Activated T-cell treated with anti-CD3 and anti-CD28 coated beads, Interleukin-2, amount 50 U/mL, for 4 hours (primary cell): ENCODE measurements around the gene IGFL4. TPM values are rescaled to one million over a fixed set of nuclear protein-coding genes. Genes with fewer than 3 reads are reported as not detected.

Experiments used
- ATAC-seq, 2 donors: fragments of 200-7000 bp; cut with Tn5 transposase; one replicate each; pipeline ENCODE4 v1.10.0; 2021
- DNase-seq: peaks from one replicate; pipeline ENCODE4 v3.0.0-alpha.2; 2020
- H3K27me3 Mint-ChIP-seq: one replicate; pipeline ENCODE4 v1.8.0; 2021; ENCODE audit warnings: low read depth, mixed read lengths
- H3K36me3 Mint-ChIP-seq: one replicate; pipeline ENCODE4 v1.8.0; 2022; ENCODE audit warnings: mixed read lengths; ENCODE audit not compliant: insufficient read depth
- H3K4me1 Mint-ChIP-seq: one replicate; pipeline ENCODE4 v1.8.0; 2021; ENCODE audit warnings: low read depth, mixed read lengths
- H3K4me3 Mint-ChIP-seq: one replicate; pipeline ENCODE4 v1.8.0; 2021; ENCODE audit warnings: mild to moderate bottlenecking, moderate library complexity, mixed read lengths
- H3K9me3 Mint-ChIP-seq: one replicate; pipeline ENCODE4 v1.8.0; 2021; ENCODE audit warnings: mixed read lengths
- total RNA-seq, 3 donors: library from RNA; stranded (reverse); gene quantifications; one replicate each; pipeline ENCODE4 v1.2.1, GENCODE V29; 2021

Gene IGFL4
- total RNA-seq, 3 donors from 2014 or later, result not detected

GRCh38 chr19:46040125-46040524 lies 677 bp downstream of the IGFL4 start:
- H3K27me3 Mint-ChIP-seq, result peaks cover 48% of the 10 kb centered on the region
- H3K4me1 Mint-ChIP-seq, result no peaks in the 10 kb centered on the region
- ATAC-seq, result no peak

GRCh38 chr19:46036744-46037128 lies 4.1 kb downstream of the IGFL4 start:
- DNase-seq, result no peak
- no peak for ATAC-seq
- Mint-ChIP-seq H3K9me3 (no peaks in the 10 kb centered on the region), H3K27me3 (peaks cover 32% of the 10 kb centered on the region), H3K36me3 (no peaks in the 10 kb centered on the region), H3K4me3 (no peak overlapping the region), H3K4me1 (no peaks in the 10 kb centered on the region)

More at GRCh38 chr19:46040125-46040524, 677 bp downstream of the IGFL4 start:
- H3K4me3 Mint-ChIP-seq, result no peak overlapping the region
- no peaks in the 10 kb centered on the region for H3K36me3 Mint-ChIP-seq
- DNase-seq, result no peak
- no peaks in the 10 kb centered on the region for H3K9me3 Mint-ChIP-seq

DNA sequence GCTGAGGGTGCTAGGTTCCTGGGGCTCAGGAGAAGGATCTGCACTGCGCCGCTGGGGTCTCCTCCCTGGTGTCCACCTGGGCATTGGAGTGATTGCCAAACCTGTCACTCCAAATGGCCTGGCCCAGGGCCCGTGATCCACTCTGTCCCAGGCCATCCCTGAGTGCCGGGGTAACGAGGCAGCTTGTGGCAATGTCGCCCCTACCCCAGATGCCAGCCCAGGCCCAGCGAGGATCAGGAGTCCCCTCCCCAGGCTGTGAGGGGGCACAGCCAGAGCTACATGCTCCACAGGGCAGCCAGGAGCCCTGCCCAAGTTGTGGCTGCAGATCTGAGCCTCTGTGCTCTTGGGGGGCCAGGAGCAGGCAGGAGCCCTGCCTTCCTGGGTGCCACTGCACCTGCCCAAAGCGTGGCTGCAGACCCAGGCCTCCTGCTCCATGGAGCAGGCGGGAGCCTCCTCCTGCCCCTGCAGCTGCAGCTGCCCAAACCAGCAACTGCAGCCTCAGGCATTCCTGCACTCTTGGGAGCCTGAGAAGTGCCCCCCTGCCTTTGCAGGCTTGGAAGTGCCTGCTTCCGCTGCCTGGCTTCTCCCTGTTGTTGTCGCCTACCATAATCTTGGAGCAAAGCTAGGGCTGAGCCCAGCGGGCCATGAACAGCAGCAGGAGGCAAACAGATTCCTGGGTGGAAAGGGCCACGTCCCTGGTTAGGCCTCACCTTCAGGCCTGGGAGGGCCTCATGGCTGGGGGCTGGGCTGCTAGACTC lies 4.6 kb downstream of the IGFL4 start:
- H3K4me1 Mint-ChIP-seq, result no peaks in the 10 kb centered on the region

DNA sequence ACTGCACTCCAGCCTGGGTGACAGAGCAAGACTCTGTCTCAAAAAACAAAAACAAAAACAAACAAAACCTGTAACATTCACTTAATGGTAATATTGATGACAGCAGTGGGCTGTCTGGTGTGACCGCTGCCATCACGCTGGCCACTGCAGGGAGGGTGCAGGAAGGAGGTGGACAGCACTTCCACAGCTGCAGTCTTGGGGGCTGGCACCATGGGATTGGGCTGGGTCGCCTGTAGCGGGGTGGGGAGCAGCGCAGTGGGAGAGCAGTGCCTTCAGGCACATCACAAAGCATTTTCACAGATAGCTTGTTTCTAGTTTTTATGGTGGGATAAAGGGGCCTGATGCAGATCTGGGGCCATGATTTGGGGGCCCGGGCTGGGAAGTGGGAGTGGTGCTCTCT lies 5.3 kb downstream of the IGFL4 start:
- no peaks in the 10 kb centered on the region for H3K9me3 Mint-ChIP-seq
- H3K27me3 Mint-ChIP-seq, result peaks cover 24% of the 10 kb centered on the region
- H3K4me1 Mint-ChIP-seq, result no peaks in the 10 kb centered on the region
- no peak for DNase-seq
- H3K36me3 Mint-ChIP-seq, result no peaks in the 10 kb centered on the region
- ATAC-seq, result no peak
- no peak overlapping the region for H3K4me3 Mint-ChIP-seq

More for the DNA sequence above, 4.6 kb downstream of the IGFL4 start:
- Mint-ChIP-seq H3K9me3 (no peaks in the 10 kb centered on the region), H3K4me3 (no peak overlapping the region), H3K27me3 (peaks cover 30% of the 10 kb centered on the region), H3K36me3 (no peaks in the 10 kb centered on the region)
- no peak for ATAC-seq
- DNase-seq, result no peak

GRCh38 chr19:46033401-46033800 lies 7.4 kb downstream of the IGFL4 start:
- H3K27me3 Mint-ChIP-seq, result peaks cover 17% of the 10 kb centered on the region
- DNase-seq (no peak), ATAC-seq (no peak)
- H3K4me1 Mint-ChIP-seq, result peaks cover 2% of the 10 kb centered on the region
- H3K9me3 Mint-ChIP-seq, result no peaks in the 10 kb centered on the region
- no peak overlapping the region for H3K4me3 Mint-ChIP-seq
- no peaks in the 10 kb centered on the region for H3K36me3 Mint-ChIP-seq

GRCh38 chr19:46032597-46033025 lies 8.2 kb downstream of the IGFL4 start:
- H3K9me3 Mint-ChIP-seq, result no peaks in the 10 kb centered on the region
- H3K4me1 Mint-ChIP-seq, result peaks cover 2% of the 10 kb centered on the region
- no peak overlapping the region for H3K4me3 Mint-ChIP-seq
- ATAC-seq (no peak), DNase-seq (no peak)
- H3K36me3 Mint-ChIP-seq, result no peaks in the 10 kb centered on the region
- H3K27me3 Mint-ChIP-seq, result peaks cover 19% of the 10 kb centered on the region

DNA sequence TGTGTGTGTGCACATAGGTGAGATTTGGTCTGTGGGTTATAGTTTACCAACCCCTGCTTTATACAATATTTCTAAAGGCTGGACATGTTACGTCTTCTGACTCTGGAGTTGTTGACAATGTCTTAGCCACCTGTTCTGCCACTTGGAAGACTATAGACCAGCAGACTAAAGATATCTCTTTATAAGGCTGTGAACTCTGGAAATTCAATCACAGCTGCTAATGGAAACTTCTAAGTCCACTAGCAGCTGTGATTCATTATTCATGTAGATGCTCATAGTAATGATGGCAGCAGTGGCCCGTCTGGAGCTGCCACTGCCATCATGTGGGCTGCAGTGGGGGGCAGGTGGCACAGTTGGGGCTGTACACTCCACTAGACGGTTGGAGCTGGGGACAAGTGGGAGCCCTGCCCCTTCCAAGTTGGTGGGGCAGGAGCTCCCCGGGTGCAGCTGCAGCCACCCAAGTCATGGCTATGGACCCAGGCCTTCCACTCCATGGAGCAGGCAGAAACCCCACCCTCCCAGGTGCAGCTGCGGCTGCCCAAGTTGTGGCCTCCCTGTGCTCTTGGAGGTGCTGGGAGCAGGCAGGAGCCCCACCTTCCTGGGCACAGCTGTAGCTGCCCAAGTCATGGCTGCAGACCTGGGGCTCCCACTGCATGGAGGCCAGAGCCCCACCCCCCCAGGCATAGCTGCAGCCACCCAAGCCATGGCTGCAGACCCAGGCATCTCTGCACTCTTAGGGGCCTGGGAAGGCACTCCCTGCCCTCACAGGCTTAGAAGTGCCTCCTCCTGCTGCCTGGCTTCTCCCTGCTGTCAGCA lies 8.8 kb downstream of the IGFL4 start:
- no peak for DNase-seq
- no peak for ATAC-seq
- Mint-ChIP-seq H3K36me3 (no peaks in the 10 kb centered on the region), H3K27me3 (peaks cover 17% of the 10 kb centered on the region), H3K9me3 (no peaks in the 10 kb centered on the region), H3K4me1 (peaks cover 2% of the 10 kb centered on the region), H3K4me3 (no peak overlapping the region)

- Mint-ChIP-seq H3K4me1 (peaks cover 10% of the 10 kb centered on the region), H3K27me3 (peaks cover 25% of the 10 kb centered on the region), H3K4me3 (no peak overlapping the region), H3K9me3 (peaks cover 2% of the 10 kb centered on the region), H3K36me3 (no peaks in the 10 kb centered on the region)
- ATAC-seq (no peak), DNase-seq (no peak)
Measured at GRCh38 chr19:46030812-46031550, 9.8 kb downstream of the IGFL4 start.

DNA sequence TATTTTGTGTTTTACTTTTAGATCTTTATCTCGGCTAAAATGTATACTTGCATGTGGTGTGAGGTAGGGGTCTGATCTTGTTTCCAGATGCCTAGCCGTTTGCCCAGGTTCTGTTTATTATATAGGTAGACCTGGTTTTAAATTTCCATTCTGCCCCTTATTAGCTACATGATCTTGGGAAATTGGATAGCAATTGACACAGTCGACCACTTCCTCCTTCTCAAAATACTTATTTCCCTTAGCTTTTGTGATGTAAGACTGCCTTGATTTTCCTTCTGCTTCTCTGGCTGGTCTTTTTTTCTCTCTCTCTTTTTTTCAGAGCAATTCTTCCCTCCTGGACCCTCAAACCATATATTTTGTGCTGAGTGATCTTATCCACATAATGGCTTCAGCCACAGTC lies 15.0 kb downstream of the IGFL4 start:
- H3K4me1 Mint-ChIP-seq, result peaks cover 17% of the 10 kb centered on the region
- peaks cover 4% of the 10 kb centered on the region for H3K9me3 Mint-ChIP-seq

GRCh38 chr19:46023311-46023779 lies 17.5 kb downstream of the IGFL4 start:
- ATAC-seq, result no peak
- H3K36me3 Mint-ChIP-seq, result no peaks in the 10 kb centered on the region
- H3K9me3 Mint-ChIP-seq, result peaks cover 4% of the 10 kb centered on the region
- peaks cover 15% of the 10 kb centered on the region for H3K4me1 Mint-ChIP-seq
- H3K4me3 Mint-ChIP-seq, result no peak overlapping the region
- no peak for DNase-seq
- peaks cover 39% of the 10 kb centered on the region for H3K27me3 Mint-ChIP-seq

More for the DNA sequence above, 15.0 kb downstream of the IGFL4 start:
- H3K4me3 Mint-ChIP-seq, result no peak overlapping the region
- H3K36me3 Mint-ChIP-seq, result no peaks in the 10 kb centered on the region
- no peak for DNase-seq
- ATAC-seq, result no peak
- peaks cover 42% of the 10 kb centered on the region for H3K27me3 Mint-ChIP-seq

- DNase-seq (no peak), ATAC-seq (no peak)
- Mint-ChIP-seq H3K4me1 (peaks cover 15% of the 10 kb centered on the region), H3K4me3 (no peak within 1 kb of the TSS), H3K9me3 (peaks cover 4% of the 10 kb centered on the region), H3K36me3 (no peaks in the 10 kb centered on the region), H3K27me3 (peaks cover 37% of the 10 kb centered on the region)
Measured at GRCh38 chr19:46022431-46023310, 18.1 kb downstream of the IGFL4 start, which contains the start of gene PGLYRP1. PGLYRP1 (minus strand) TSS chr19:46023053; CDS start chr19:46023021, 32 bp downstream.

DNA sequence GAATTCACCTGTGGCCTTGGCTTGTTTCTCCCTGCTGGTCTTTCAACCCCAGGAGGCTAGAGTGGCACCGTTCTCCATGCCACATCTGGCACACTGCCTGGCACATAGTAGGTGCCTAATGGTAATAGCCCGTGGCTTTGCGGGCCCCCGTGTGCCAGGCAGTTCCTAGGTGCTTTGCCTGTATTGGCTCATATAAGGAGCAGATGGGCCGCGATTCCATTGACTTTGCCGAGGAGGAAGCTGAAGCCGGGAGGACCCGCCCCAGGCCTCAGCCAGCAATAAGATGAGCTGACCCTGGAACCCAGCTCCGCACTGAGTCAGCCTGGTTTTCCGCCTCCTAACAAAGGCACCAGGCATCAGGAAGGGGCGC lies 18.8 kb downstream of the IGFL4 start:
- no peak overlapping the region for H3K4me3 Mint-ChIP-seq
- H3K36me3 Mint-ChIP-seq, result no peaks in the 10 kb centered on the region
- H3K4me1 Mint-ChIP-seq, result peaks cover 15% of the 10 kb centered on the region
- DNase-seq, result no peak
- ATAC-seq, result no peak
- H3K9me3 Mint-ChIP-seq, result peaks cover 4% of the 10 kb centered on the region
- H3K27me3 Mint-ChIP-seq, result peaks cover 37% of the 10 kb centered on the region

- ATAC-seq (no peak), DNase-seq (no peak)
- Mint-ChIP-seq H3K4me1 (peaks cover 12% of the 10 kb centered on the region), H3K9me3 (peaks cover 4% of the 10 kb centered on the region), H3K27me3 (peaks cover 33% of the 10 kb centered on the region), H3K4me3 (no peak overlapping the region), H3K36me3 (no peaks in the 10 kb centered on the region)
Measured at GRCh38 chr19:46021531-46022041, 19.2 kb downstream of the IGFL4 start.
